ENCODE measurements around the gene FIS1. TPM values are rescaled to one million over a fixed set of nuclear protein-coding genes. Genes with fewer than 3 reads are reported as not detected.
A peak's percentile ranks its signal among the peaks of the same experiment; 100 is the strongest.
"Not testable (repeated sequence)": the region's sequence is repeated elsewhere in the genome, so short reads cannot be mapped to it uniquely, and the experiment has no call there.

Gene FIS1
- total RNA-seq = 100 to 1,000 TPM in 1 of 2 experiments, 10 to 100 TPM in 1; 91.7 to 106 TPM

- DNase-seq (peak; percentile 97), ATAC-seq (ENCODE audit: low read depth) (peak; percentile 95)
- Mint-ChIP-seq H3K27me3 (no peaks in the 10 kb centered on the region), H3K36me3 (peaks cover 7% of the 10 kb centered on the region), H3K27ac (peak within 1 kb of the TSS; percentile 99), H3K4me1 (peaks cover 21% of the 10 kb centered on the region), H3K4me3 (peak within 1 kb of the TSS; percentile 98), H3K9me3 (no peaks in the 10 kb centered on the region)
- POLR2A ChIA-PET = interaction anchor here (0.8 to 2.7 kb wide), 11 partner anchors 8 to 816 kb away, joined by 3 to 36 read pairs (median 5); partner anchors contain the start of genes IFT22, PLOD3, ZCWPW1 and ZNHIT1
Observed at GRCh38 chr7:101244375-101245146, at the start of gene FIS1. Gene FIS1, minus strand, starts transcription at chr7:101245081. Its CDS starts 77 bp downstream, at chr7:101245004.

- no peak for ATAC-seq (ENCODE audit: low read depth)
- Mint-ChIP-seq H3K27me3 (peaks cover 40% of the 10 kb centered on the region), H3K4me1 (peaks cover 10% of the 10 kb centered on the region), H3K9me3 (no peaks in the 10 kb centered on the region), H3K4me3 (no peak overlapping the region), H3K27ac (no peak overlapping the region), H3K36me3 (no peaks in the 10 kb centered on the region)
- POLR2A ChIA-PET = no interaction called here
- no peak for DNase-seq
Observed at GRCh38 chr7:101294039-101294831, 49.4 kb upstream of the FIS1 start.

- H3K36me3 Mint-ChIP-seq; H3K4me1 Mint-ChIP-seq; DNase-seq; H3K4me3 Mint-ChIP-seq; H3K27ac Mint-ChIP-seq; H3K9me3 Mint-ChIP-seq; ATAC-seq (ENCODE audit: low read depth); POLR2A ChIA-PET: not testable (repeated sequence)
- H3K27me3 Mint-ChIP-seq = peaks cover 34% of the 10 kb centered on the region
Observed at GRCh38 chr7:101293069-101294021, 48.5 kb upstream of the FIS1 start.

- POLR2A ChIA-PET; H3K4me1 Mint-ChIP-seq; H3K27ac Mint-ChIP-seq; ATAC-seq (ENCODE audit: low read depth); H3K36me3 Mint-ChIP-seq; H3K4me3 Mint-ChIP-seq; H3K9me3 Mint-ChIP-seq; DNase-seq: not testable (repeated sequence)
- peaks cover 34% of the 10 kb centered on the region for H3K27me3 Mint-ChIP-seq
Observed at GRCh38 chr7:101292566-101292965, 47.7 kb upstream of the FIS1 start.

GRCh38 chr7:101290186-101291037 is 45.5 kb upstream of the FIS1 start:
- Mint-ChIP-seq H3K4me1 (peaks cover 17% of the 10 kb centered on the region), H3K27me3 (peaks cover 29% of the 10 kb centered on the region)
- POLR2A ChIA-PET = interaction anchor here (0.6 to 0.8 kb wide), 2 partner anchors 71 to 162 kb away, joined by 3 to 9 read pairs; no protein-coding TSS in a partner anchor
- peak; percentile 74 for DNase-seq
- H3K9me3 Mint-ChIP-seq, H3K36me3 Mint-ChIP-seq, H3K4me3 Mint-ChIP-seq, H3K27ac Mint-ChIP-seq: not testable (repeated sequence)
- peak; percentile 53 for ATAC-seq (ENCODE audit: low read depth)

GRCh38 chr7:101289687-101290086 is 44.8 kb upstream of the FIS1 start:
- H3K9me3 Mint-ChIP-seq, H3K27ac Mint-ChIP-seq, H3K4me3 Mint-ChIP-seq, DNase-seq, H3K36me3 Mint-ChIP-seq, POLR2A ChIA-PET: not testable (repeated sequence)
- Mint-ChIP-seq H3K27me3 (peaks cover 25% of the 10 kb centered on the region), H3K4me1 (peaks cover 17% of the 10 kb centered on the region)
- peak; percentile 23 for ATAC-seq (ENCODE audit: low read depth)

- H3K4me3 Mint-ChIP-seq = no peak overlapping the region
- peaks cover 17% of the 10 kb centered on the region for H3K4me1 Mint-ChIP-seq
- POLR2A ChIA-PET = no interaction called here
- ATAC-seq (ENCODE audit: low read depth) (no peak), DNase-seq (no peak)
- H3K27ac Mint-ChIP-seq = no peak overlapping the region
- no peaks in the 10 kb centered on the region for H3K9me3 Mint-ChIP-seq
- peaks cover 25% of the 10 kb centered on the region for H3K27me3 Mint-ChIP-seq
- no peaks in the 10 kb centered on the region for H3K36me3 Mint-ChIP-seq
Observed at GRCh38 chr7:101288439-101288838, 43.6 kb upstream of the FIS1 start.

- DNase-seq (no peak), ATAC-seq (ENCODE audit: low read depth) (no peak)
- Mint-ChIP-seq H3K36me3 (no peaks in the 10 kb centered on the region), H3K4me3 (no peak overlapping the region), H3K4me1 (peaks cover 21% of the 10 kb centered on the region), H3K9me3 (no peaks in the 10 kb centered on the region), H3K27ac (no peak overlapping the region), H3K27me3 (peaks cover 26% of the 10 kb centered on the region)
- POLR2A ChIA-PET = no interaction called here
Observed at GRCh38 chr7:101287032-101287431, 42.2 kb upstream of the FIS1 start.

- Mint-ChIP-seq H3K27me3 (peaks cover 20% of the 10 kb centered on the region), H3K4me1 (peaks cover 21% of the 10 kb centered on the region)
- POLR2A ChIA-PET = interaction anchor here (0.5 kb wide), 1 partner anchor 35 kb away, joined by 4 read pairs; no protein-coding TSS in a partner anchor
- H3K36me3 Mint-ChIP-seq; H3K27ac Mint-ChIP-seq; H3K9me3 Mint-ChIP-seq; DNase-seq; H3K4me3 Mint-ChIP-seq; ATAC-seq (ENCODE audit: low read depth): not testable (repeated sequence)
Observed at GRCh38 chr7:101285880-101286279, 41.0 kb upstream of the FIS1 start.

GRCh38 chr7:101285171-101285570 is 40.3 kb upstream of the FIS1 start:
- peaks cover 16% of the 10 kb centered on the region for H3K27me3 Mint-ChIP-seq

GRCh38 chr7:101280912-101281311 is 36.0 kb upstream of the FIS1 start:
- H3K27me3 Mint-ChIP-seq = peaks cover 10% of the 10 kb centered on the region
- DNase-seq; H3K4me1 Mint-ChIP-seq; H3K9me3 Mint-ChIP-seq; POLR2A ChIA-PET; H3K27ac Mint-ChIP-seq; H3K36me3 Mint-ChIP-seq; ATAC-seq (ENCODE audit: low read depth); H3K4me3 Mint-ChIP-seq: not testable (repeated sequence)

More at GRCh38 chr7:101285171-101285570, 40.3 kb upstream of the FIS1 start:
- H3K4me3 Mint-ChIP-seq = no peak overlapping the region
- ATAC-seq (ENCODE audit: low read depth) (no peak), DNase-seq (no peak)
- no peaks in the 10 kb centered on the region for H3K9me3 Mint-ChIP-seq
- POLR2A ChIA-PET = no interaction called here
- H3K27ac Mint-ChIP-seq = no peak overlapping the region
- peaks cover 16% of the 10 kb centered on the region for H3K4me1 Mint-ChIP-seq
- H3K36me3 Mint-ChIP-seq = no peaks in the 10 kb centered on the region
